Karpas-422 (cell line): ENCODE data around the gene NRM. TPM values are rescaled to one million over a fixed set of nuclear protein-coding genes. Genes with fewer than 3 reads are reported as not detected.
"Not testable (repeated sequence)": the region's sequence is repeated elsewhere in the genome, so short reads cannot be mapped to it uniquely, and the experiment has no call there.

ENCODE experiments used
- DNase-seq: peaks from one replicate; pipeline ENCODE4 v3.0.0-alpha.2; 2015
- H2AFZ ChIP-seq: fragments of 200-600 bp; sonication (generic); 2 replicates; pipeline ENCODE4 v1.6.1; 2014; ENCODE audit warnings: antibody characterized with exemption, low read length, mixed read lengths
- H3K27ac ChIP-seq: fragments of 200-600 bp; sonication (generic); 2 replicates; pipeline ENCODE4 v1.5.1; 2014; ENCODE audit warnings: mild to moderate bottlenecking, low read length, moderate library complexity
- H3K27me3 ChIP-seq: fragments of 200-600 bp; sonication (generic); 2 replicates; pipeline ENCODE4 v1.6.1; 2014; ENCODE audit warnings: low read length, mixed read lengths
- H3K36me3 ChIP-seq: fragments of 200-600 bp; sonication (generic); 2 replicates; pipeline ENCODE4 v1.6.1; 2014; ENCODE audit warnings: low read length, mixed read lengths; ENCODE audit not compliant: insufficient read depth
- H3K4me1 ChIP-seq: fragments of 200-600 bp; sonication (generic); 2 replicates; pipeline ENCODE4 v1.6.1; 2014; ENCODE audit warnings: mild to moderate bottlenecking, low read length, mixed read lengths
- H3K4me2 ChIP-seq: fragments of 200-600 bp; sonication (generic); 2 replicates; pipeline ENCODE4 v1.6.1; 2014; ENCODE audit warnings: low read length, low read depth, mild to moderate bottlenecking; ENCODE audit not compliant: poor library complexity, severe bottlenecking
- H3K4me3 ChIP-seq: fragments of 200-600 bp; sonication (generic); 2 replicates; pipeline ENCODE4 v1.5.1; 2014; ENCODE audit warnings: mild to moderate bottlenecking, antibody characterized with exemption, low read length, mixed read lengths
- H3K79me2 ChIP-seq: fragments of 200-600 bp; sonication (generic); 2 replicates; pipeline ENCODE4 v1.6.1; 2014; ENCODE audit warnings: mild to moderate bottlenecking, low read length, mixed read lengths
- H3K9ac ChIP-seq: fragments of 200-600 bp; sonication (generic); 2 replicates; pipeline ENCODE4 v1.6.0; 2014; ENCODE audit warnings: low read length
- H3K9me2 ChIP-seq: fragments of 200-600 bp; sonication (generic), shearing (Covaris generic); replicated peaks from 2 replicates; pipeline ENCODE4 v1.6.0; 2014; ENCODE audit warnings: mild to moderate bottlenecking, low read length, moderate library complexity; ENCODE audit not compliant: insufficient read depth
- H3K9me3 ChIP-seq: fragments of 300-700, 200-600 bp; sonication (generic); 2 replicates; pipeline ENCODE4 v1.6.1; 2014; ENCODE audit warnings: low read length, mixed read lengths
- H4K20me1 ChIP-seq: fragments of 200-600 bp; sonication (generic); 2 replicates; pipeline ENCODE4 v1.6.1; 2014; ENCODE audit warnings: mild to moderate bottlenecking, antibody characterized with exemption, low read length, low read depth; ENCODE audit not compliant: insufficient read depth
- total RNA-seq: library from RNA; depleted of rRNA; stranded (reverse); fragments of >200 nt; shearing (Covaris generic); gene quantifications from 2 replicates; pipeline ENCODE4 v1.2.3, GENCODE V29; 2014; ENCODE audit warnings: low replicate concordance

The NRM gene
- total RNA-seq, 1 experiment from 2014 or later, result 38.1 TPM

DNA sequence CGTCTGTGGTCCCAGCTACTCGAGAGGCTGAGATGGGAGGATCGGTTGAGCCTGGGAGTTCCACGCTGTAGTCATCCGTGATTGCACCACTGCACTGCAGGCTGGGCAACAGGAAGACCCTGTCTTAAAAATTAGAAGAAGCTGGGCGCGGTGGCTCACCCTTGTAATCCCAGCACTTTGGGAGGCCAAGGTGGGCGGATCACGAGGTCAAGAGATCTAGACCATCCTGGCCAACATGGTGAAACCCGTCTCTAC lies 31.2 kb upstream of the NRM start:
- DNase-seq, result peak; percentile 51
- not testable (repeated sequence) for H3K9me2 ChIP-seq, H3K27me3 ChIP-seq, H2AFZ ChIP-seq, H3K9me3 ChIP-seq
- peaks cover 27% of the 10 kb centered on the region for H4K20me1 ChIP-seq
- peak overlapping the region; percentile 99 for H3K27ac ChIP-seq
- peak overlapping the region; percentile 96 for H3K9ac ChIP-seq
- H3K4me3 ChIP-seq, result peak overlapping the region; percentile 98
- H3K4me2 ChIP-seq, result peak overlapping the region; percentile 93
- H3K4me1 ChIP-seq, result peaks cover 33% of the 10 kb centered on the region
- peaks cover 30% of the 10 kb centered on the region for H3K36me3 ChIP-seq
- peaks cover 48% of the 10 kb centered on the region for H3K79me2 ChIP-seq

DNA sequence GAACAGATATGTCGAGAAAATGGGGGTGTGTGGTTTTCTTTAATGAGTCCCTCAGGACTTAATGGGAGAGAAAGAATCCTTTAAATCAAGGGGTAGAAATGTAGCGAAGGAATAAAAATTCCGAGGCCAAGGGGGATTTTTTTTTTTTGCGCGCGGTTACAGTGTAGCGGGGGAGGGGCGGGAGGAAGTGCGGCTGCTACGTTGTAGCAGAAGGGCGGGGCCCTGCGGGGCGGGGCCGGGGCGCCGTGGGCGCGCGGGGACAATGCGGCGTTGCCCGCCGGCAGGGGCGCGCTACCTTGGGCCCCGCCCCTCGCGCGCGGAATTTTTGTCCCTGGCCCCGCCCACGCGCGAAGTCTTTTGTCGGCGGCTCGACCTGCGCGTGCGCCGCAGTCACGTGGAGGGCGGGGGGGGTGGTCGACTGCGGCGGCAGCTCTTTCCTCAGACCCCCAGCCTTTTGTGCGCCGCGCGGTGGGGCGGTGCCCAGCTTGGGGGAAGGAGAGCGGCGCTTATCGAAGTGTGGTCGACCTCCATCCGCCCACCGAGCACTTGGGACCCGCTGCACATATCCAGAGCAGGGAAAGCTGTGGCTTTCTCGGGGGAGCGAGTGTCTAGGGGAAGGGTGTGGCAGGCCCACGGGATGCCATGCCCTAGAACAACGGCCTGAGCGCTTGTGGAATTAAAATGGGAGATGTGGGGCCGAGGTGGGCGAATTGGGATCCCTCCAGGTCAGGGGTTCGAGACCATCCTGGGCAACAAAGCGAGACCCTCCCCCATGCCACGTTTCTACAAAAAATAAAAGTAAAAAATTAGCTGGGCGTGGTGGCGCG lies 30.6 kb upstream of the NRM start:
- no peak overlapping the region for H2AFZ ChIP-seq
- peaks cover 53% of the 10 kb centered on the region for H3K79me2 ChIP-seq
- peak overlapping the region; percentile 99 for H3K27ac ChIP-seq
- peaks cover 30% of the 10 kb centered on the region for H3K36me3 ChIP-seq
- H3K4me2 ChIP-seq, result peak overlapping the region; percentile 95
- H3K27me3 ChIP-seq, result no peaks in the 10 kb centered on the region
- no peaks in the 10 kb centered on the region for H3K9me3 ChIP-seq
- peaks cover 27% of the 10 kb centered on the region for H4K20me1 ChIP-seq
- DNase-seq, result peak; percentile 97
- H3K9ac ChIP-seq, result peak overlapping the region; percentile 96
- H3K4me1 ChIP-seq, result peaks cover 37% of the 10 kb centered on the region
- no peaks in the 10 kb centered on the region for H3K9me2 ChIP-seq
- H3K4me3 ChIP-seq, result peak overlapping the region; percentile 98

DNA sequence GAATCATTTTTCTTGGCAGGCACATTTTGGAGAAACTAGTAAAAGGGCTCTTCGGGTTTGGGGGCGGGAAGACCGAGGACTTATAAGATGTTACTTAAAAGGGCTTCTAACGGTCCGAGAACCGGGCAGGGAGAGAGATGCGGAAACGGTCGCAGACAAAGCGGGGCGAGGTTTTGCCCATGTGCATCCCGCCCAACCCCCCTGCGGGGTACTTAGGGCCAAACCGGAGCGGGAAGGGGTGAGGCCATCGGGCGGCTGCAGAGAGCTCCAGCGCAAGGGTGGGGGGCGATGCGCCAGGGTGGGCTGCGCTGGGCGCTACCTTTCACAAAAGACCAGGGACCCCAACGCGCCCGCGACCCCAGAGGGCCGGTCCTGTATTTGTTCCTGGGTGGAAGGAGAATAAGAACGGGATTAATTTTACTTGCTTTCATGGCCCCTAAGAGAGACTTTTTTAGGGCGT lies 30.0 kb upstream of the NRM start:
- peak overlapping the region; percentile 98 for H3K4me3 ChIP-seq
- peaks cover 30% of the 10 kb centered on the region for H3K36me3 ChIP-seq
- H3K9ac ChIP-seq, result peak overlapping the region; percentile 96
- peaks cover 43% of the 10 kb centered on the region for H3K4me1 ChIP-seq
- peak overlapping the region; percentile 99 for H3K27ac ChIP-seq
- H4K20me1 ChIP-seq, result peaks cover 27% of the 10 kb centered on the region
- no peaks in the 10 kb centered on the region for H3K27me3 ChIP-seq
- DNase-seq, result peak; percentile 94
- peak overlapping the region; percentile 95 for H3K4me2 ChIP-seq
- H3K9me3 ChIP-seq, result no peaks in the 10 kb centered on the region
- H2AFZ ChIP-seq, result no peak overlapping the region
- no peaks in the 10 kb centered on the region for H3K9me2 ChIP-seq
- H3K79me2 ChIP-seq, result peaks cover 60% of the 10 kb centered on the region

DNA sequence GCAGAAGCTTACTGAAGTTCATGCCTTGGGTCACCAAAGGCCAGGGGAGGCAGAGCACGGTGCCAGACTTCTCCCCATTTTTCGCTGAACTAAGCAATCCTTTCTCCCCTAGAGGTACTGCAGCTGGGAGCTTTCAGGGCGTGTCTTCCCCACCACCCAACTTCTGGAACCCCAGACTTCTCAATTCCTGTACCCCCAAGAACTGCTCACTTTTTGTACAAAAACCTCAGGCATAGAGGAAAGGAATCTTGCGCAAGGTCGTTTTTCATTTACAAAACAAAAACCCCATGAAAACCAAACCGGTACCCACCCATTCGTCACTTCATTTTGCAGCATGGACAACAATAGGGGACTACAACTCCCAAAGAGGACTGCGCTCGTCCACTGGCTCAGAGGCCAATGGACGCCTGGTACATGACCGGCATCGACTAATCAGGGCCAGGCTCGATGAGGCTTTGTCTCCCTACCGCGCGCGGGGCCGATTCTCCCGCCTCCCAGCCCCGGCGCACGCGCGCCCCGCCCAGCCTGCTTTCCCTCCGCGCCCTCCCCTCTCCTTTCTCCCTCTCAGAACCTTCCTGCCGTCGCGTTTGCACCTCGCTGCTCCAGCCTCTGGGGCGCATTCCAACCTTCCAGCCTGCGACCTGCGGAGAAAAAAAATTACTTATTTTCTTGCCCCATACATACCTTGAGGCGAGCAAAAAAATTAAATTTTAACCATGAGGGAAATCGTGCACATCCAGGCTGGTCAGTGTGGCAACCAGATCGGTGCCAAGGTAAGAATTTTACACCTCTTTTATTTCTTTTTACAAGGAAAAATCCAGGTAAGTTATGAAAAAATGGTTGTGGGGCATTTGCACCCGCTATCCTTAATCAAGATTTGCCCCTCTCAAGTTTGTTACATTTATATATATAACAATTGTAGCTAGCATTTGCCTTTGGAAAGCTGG lies 29.3 kb upstream of the NRM start, which contains the start of gene TUBB:
Gene TUBB (plus strand): TSS at position 562 of the 947 bp plus-strand sequence. CDS start 155 bp downstream, at position 717.
- Histone ChIP-seq H3K36me3 (peaks cover 28% of the 10 kb centered on the region), H3K4me1 (peaks cover 43% of the 10 kb centered on the region), H3K9ac (peak within 1 kb of the TSS; percentile 96), H3K79me2 (peaks cover 60% of the 10 kb centered on the region), H3K9me2 (no peaks in the 10 kb centered on the region), H3K27ac (peak within 1 kb of the TSS; percentile 99), H4K20me1 (peaks cover 27% of the 10 kb centered on the region), H2AFZ (no peak within 1 kb of the TSS), H3K27me3 (no peaks in the 10 kb centered on the region), H3K4me2 (peak within 1 kb of the TSS; percentile 95), H3K4me3 (peak within 1 kb of the TSS; percentile 98), H3K9me3 (no peaks in the 10 kb centered on the region)
- peak; percentile 98 for DNase-seq

DNA sequence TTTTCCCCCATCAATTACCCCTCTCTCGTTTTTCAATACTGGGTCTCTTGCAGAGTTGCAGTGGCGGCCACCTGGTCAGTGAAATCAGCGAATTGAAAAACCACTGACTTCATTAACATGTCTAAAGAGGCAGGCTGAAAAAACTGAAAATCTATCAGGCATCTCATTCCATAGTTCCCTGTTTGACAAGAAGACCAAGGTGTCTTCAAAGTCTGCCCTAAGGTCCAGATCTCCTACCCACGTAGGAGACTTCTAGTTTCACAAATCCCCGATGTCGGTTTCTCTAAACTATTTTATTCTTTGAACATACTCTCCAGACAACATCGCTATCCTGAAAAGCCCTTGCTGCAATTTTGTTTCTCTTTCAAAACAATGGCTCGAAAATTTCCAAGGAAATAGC lies 28.6 kb upstream of the NRM start:
- Histone ChIP-seq H3K4me2 (peak overlapping the region; percentile 95), H3K9ac (peak overlapping the region; percentile 89), H3K4me1 (peaks cover 43% of the 10 kb centered on the region), H3K79me2 (peaks cover 60% of the 10 kb centered on the region), H2AFZ (no peak overlapping the region), H3K27me3 (no peaks in the 10 kb centered on the region), H3K9me2 (no peaks in the 10 kb centered on the region), H3K36me3 (peaks cover 24% of the 10 kb centered on the region), H3K4me3 (peak overlapping the region; percentile 98), H4K20me1 (peaks cover 27% of the 10 kb centered on the region), H3K9me3 (no peaks in the 10 kb centered on the region), H3K27ac (peak overlapping the region; percentile 99)
- peak; percentile 75 for DNase-seq

DNA sequence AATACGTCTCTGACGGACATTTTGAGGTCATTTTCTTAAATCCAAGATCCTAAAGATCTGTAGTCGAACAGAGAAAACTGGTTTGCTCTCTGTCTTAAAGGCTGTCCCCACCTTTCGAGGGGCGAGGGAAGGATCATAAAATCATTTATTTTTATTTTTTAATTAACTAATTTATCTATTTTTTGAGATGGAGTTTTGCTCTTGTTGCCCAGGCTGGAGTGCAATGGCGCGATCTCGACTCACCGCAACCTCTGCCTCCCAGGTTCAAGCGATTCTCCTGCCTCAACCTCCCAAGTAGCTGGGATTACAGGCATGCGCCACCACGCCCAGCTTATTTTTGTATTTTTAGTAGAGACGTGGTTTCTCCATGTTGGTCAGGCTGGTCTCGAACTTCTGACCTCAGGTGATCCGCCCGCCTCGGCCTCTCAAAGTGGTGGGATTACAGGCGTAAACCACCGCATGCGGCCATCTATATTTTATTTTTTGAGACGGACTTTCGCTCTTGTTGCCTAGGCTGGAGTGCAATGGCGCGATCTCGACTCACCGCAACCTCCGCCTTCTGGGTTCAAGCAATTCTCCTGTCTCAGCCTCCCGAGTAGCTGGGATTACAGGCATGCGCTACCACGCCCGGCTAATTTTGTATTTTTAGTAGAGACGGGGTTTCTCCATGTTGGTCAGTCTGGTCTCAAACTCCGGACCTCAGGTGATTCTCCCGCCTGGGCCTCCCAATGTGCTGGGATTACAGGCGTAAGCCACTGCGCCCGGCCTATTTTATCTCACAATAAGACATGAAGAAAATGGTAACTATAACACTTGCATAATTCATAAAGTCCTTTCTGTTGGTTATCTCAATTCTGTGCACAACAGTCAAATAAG lies 27.3 kb upstream of the NRM start:
- not testable (repeated sequence) for H3K27me3 ChIP-seq, H3K9me3 ChIP-seq, H3K9me2 ChIP-seq, H2AFZ ChIP-seq
- peaks cover 17% of the 10 kb centered on the region for H4K20me1 ChIP-seq
- peaks cover 18% of the 10 kb centered on the region for H3K36me3 ChIP-seq
- H3K79me2 ChIP-seq, result peaks cover 56% of the 10 kb centered on the region
- DNase-seq, result peak; percentile 59
- H3K4me3 ChIP-seq, result peak overlapping the region; percentile 98
- peaks cover 41% of the 10 kb centered on the region for H3K4me1 ChIP-seq
- peak overlapping the region; percentile 89 for H3K9ac ChIP-seq
- H3K4me2 ChIP-seq, result peak overlapping the region; percentile 95
- peak overlapping the region; percentile 99 for H3K27ac ChIP-seq

DNA sequence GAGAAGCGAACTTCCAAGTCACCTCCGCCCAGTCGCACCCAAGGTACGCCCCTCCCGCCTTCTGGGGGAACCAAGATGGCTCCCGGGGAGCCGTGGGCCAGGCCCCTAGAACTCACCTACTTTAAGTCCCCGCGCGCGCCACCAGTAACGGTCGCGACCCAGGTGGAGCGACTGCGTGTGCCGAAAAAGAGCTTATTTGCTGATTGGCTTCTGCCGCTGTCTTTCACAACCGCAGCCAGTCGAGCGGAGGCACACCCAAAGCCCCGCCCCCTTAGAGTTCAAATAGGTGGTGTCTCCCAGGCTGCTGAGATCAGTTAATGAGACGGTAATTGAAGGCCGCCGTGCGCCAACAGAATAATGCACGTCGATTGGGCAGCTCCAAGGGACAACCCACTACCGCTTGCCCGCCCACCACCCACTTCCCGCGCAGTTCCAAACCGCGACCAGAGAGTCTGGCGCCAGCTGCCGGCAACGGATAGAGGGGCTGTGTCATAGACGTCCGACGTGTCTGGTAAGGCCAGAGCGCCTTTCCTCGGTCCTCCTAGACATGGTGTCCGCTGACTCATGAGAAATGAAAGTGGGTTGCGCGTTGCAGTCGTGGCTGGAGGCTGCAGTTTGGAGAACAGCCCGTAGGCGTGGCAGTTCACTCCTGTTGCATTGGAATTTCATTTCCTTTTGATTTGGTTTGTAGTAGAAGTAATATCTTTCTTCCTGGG lies 26.5 kb upstream of the NRM start, which contains the start of gene MDC1:
Gene MDC1 (minus strand): TSS at position 153 of the 716 bp plus-strand sequence. CDS start 2,106 bp downstream, outside the sequence.
- peaks cover 16% of the 10 kb centered on the region for H3K36me3 ChIP-seq
- peak within 1 kb of the TSS; percentile 89 for H3K9ac ChIP-seq
- no peaks in the 10 kb centered on the region for H3K27me3 ChIP-seq
- no peaks in the 10 kb centered on the region for H3K9me3 ChIP-seq
- no peaks in the 10 kb centered on the region for H3K9me2 ChIP-seq
- H3K79me2 ChIP-seq, result peaks cover 48% of the 10 kb centered on the region
- H4K20me1 ChIP-seq, result peaks cover 9% of the 10 kb centered on the region
- peak within 1 kb of the TSS; percentile 99 for H3K27ac ChIP-seq
- no peak within 1 kb of the TSS; the same call in 1 of the 2 replicates for H2AFZ ChIP-seq
- peak within 1 kb of the TSS; percentile 98 for H3K4me2 ChIP-seq
- peak within 1 kb of the TSS; percentile 98 for H3K4me3 ChIP-seq
- DNase-seq, result peak; percentile 100
- H3K4me1 ChIP-seq, result peaks cover 33% of the 10 kb centered on the region
